ENCODE measurements around the gene TRPM1.

Gene TRPM1

DNA sequence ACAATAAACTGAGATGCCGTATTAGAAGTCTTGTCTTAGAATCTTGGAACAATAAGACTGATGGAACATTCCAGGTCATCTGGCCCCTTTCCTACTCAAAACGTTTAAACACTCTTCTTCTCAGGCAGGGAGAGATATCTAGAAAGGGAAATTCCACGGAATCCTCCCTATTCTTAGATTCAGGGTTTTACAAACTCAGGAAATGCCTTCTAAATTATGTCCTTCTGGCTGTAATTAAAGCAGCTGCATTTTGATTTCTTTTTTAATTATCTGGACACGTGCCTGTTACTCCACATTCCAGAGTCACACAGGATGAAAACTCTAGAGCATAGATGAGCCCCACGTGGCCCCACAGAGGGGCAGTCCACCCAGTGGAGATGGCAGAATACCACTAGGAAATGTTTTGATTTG is 68.6 kb downstream of the TRPM1 start:
- Mint-ChIP-seq H3K27me3 (peaks cover 10% of the 10 kb centered on the region), H3K9me3 (no peaks in the 10 kb centered on the region), H3K4me3 (no peak overlapping the region), H3K27ac (ENCODE audit: low read depth) (no peak overlapping the region), H3K4me1 (no peaks in the 10 kb centered on the region), H3K36me3 (ENCODE audit: insufficient read depth) (no peaks in the 10 kb centered on the region)
- DNase-seq (ENCODE audit: low spot score in 2 of 2) (no peak), ATAC-seq (replicated peaks; ENCODE audit: extremely low read depth, poor library complexity, severe bottlenecking) (no peak)

GRCh38 chr15:31031471-31032067 is 70.0 kb downstream of the TRPM1 start:
- Mint-ChIP-seq H3K4me3 (no peak overlapping the region), H3K9me3 (no peaks in the 10 kb centered on the region), H3K27me3 (peaks cover 10% of the 10 kb centered on the region), H3K4me1 (no peaks in the 10 kb centered on the region), H3K27ac (ENCODE audit: low read depth) (no peak overlapping the region), H3K36me3 (ENCODE audit: insufficient read depth) (no peaks in the 10 kb centered on the region)
- DNase-seq (ENCODE audit: low spot score in 2 of 2) = no peak
- ATAC-seq (replicated peaks; ENCODE audit: extremely low read depth, poor library complexity, severe bottlenecking) = no peak

DNA sequence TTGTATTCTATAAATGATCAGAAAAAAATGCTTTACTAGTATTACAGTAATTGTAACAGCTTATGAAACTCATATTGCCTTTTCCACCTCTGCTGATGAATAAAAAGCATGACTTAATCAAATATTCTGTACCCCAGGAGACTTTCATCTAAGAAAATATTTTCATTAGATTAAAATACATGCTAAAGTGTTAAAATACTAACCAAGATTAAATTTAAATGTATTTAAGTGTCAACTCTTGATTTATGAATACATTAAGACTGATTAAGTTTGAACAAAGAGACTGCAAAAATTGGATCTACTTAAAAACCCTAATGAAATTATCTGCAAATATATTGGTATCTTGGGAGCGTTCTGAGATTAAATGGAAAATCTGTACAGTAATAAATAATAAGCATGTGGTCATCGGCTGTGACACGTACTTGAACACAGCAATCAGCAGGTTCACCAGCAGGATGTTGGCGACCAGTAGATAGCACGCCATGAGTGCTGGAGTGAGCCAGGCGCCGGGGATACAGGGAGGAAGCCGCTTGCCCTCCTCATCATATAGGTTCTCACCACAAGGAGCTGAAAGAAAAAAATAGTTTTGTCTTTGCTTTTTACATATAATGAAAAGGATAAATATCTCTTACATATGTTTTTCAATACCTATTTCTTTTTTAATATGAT is 73.5 kb downstream of the TRPM1 start:
- no peaks in the 10 kb centered on the region for H3K36me3 Mint-ChIP-seq (ENCODE audit: insufficient read depth)
- no peak overlapping the region for H3K27ac Mint-ChIP-seq (ENCODE audit: low read depth)
- no peaks in the 10 kb centered on the region for H3K4me1 Mint-ChIP-seq
- DNase-seq (ENCODE audit: low spot score in 2 of 2) (no peak), ATAC-seq (replicated peaks; ENCODE audit: extremely low read depth, poor library complexity, severe bottlenecking) (no peak)
- H3K27me3 Mint-ChIP-seq = peaks cover 19% of the 10 kb centered on the region
- H3K4me3 Mint-ChIP-seq = no peak overlapping the region
- no peaks in the 10 kb centered on the region for H3K9me3 Mint-ChIP-seq

DNA sequence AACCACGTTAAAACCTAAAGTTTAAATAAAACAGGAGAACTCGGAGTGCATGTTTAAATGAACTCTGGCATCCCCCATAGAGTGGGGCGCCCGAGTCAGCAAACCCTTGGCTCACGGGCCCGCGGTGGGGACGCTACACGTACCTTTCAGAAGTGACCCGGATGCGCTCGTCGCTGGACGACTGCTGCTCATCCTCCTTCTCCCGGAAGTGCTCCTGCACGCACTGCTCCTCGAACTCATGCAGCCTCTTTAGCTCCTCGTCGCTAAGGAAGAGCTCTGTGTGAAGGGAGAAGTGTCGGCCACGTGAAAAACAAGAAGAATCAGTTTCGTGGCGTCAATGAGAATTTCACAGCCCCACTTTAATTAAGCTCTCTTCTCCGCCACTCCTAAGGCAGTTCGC is 75.5 kb downstream of the TRPM1 start:
- Mint-ChIP-seq H3K9me3 (no peaks in the 10 kb centered on the region), H3K27ac (ENCODE audit: low read depth) (no peak overlapping the region), H3K36me3 (ENCODE audit: insufficient read depth) (no peaks in the 10 kb centered on the region), H3K27me3 (peaks cover 31% of the 10 kb centered on the region), H3K4me3 (no peak overlapping the region), H3K4me1 (no peaks in the 10 kb centered on the region)
- no peak for ATAC-seq (replicated peaks; ENCODE audit: extremely low read depth, poor library complexity, severe bottlenecking)
- DNase-seq (ENCODE audit: low spot score in 2 of 2) = no peak

DNA sequence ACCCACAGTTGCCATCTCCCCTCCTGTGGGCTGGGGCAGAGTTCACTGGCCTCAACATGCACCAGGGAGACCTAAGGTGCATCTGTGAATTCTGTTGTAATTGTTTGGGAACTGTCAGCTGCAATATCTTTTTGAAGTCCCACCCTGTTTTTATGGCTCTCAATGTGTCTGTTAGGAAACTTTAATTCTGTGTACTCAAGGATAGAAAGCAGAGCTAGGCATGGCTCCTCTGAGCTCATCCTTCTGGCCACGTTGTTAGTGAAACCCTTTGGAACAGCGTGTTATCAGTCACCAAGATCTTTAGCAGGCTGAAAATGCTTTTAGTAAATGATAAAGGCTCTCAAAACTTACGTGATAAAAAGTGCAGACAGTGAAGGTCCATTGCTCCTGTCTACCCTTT is 76.5 kb downstream of the TRPM1 start:
- Mint-ChIP-seq H3K27me3 (peaks cover 37% of the 10 kb centered on the region), H3K9me3 (no peaks in the 10 kb centered on the region), H3K4me1 (no peaks in the 10 kb centered on the region), H3K27ac (ENCODE audit: low read depth) (no peak overlapping the region), H3K36me3 (ENCODE audit: insufficient read depth) (no peaks in the 10 kb centered on the region), H3K4me3 (no peak overlapping the region)
- DNase-seq (ENCODE audit: low spot score in 2 of 2) = no peak
- ATAC-seq (replicated peaks; ENCODE audit: extremely low read depth, poor library complexity, severe bottlenecking) = no peak

DNA sequence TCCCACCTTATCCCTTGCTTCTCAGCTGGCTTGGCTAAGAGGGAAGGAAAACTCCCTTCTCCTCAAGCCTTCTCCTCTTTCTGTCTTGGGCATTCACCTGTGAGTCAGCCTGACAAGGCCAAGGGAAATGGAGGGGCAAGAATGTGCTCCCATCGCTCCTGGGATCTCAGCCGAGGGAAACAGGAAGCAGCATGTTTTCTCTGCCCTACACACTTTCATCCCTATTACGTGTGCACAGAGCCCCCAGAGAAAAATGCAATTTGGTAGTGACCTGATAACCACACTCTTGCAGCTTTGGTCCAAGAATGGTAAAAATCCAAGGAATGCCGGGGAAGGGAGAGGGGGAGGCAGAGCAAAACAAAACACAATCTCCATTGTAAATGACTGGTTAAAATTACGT is 77.2 kb downstream of the TRPM1 start:
- H3K4me1 Mint-ChIP-seq = no peaks in the 10 kb centered on the region
- H3K4me3 Mint-ChIP-seq = no peak overlapping the region
- H3K27me3 Mint-ChIP-seq = peaks cover 33% of the 10 kb centered on the region
- no peak overlapping the region for H3K27ac Mint-ChIP-seq (ENCODE audit: low read depth)
- no peak for DNase-seq (ENCODE audit: low spot score in 2 of 2)
- ATAC-seq (replicated peaks; ENCODE audit: extremely low read depth, poor library complexity, severe bottlenecking) = no peak
- H3K36me3 Mint-ChIP-seq (ENCODE audit: insufficient read depth) = no peaks in the 10 kb centered on the region
- no peaks in the 10 kb centered on the region for H3K9me3 Mint-ChIP-seq

DNA sequence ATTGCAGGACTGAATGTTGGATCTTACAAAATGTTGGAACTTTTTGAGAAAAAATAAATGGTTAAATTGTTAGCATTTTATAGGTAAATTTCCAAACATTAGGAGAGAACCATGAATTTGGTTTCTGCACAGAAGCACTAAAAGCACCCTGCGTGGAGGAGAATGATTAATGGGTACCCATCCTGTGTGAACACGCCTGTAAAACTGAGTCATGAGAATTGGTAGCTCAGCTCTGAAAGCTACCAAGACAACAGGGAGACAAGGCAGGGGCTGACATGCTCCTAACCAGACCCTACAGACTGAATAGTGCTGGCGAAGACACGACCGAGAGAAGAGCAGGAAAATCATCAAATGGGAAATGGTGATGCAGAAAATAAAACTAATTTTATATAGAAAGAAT is 77.7 kb downstream of the TRPM1 start:
- H3K27me3 Mint-ChIP-seq = peaks cover 28% of the 10 kb centered on the region
- no peak overlapping the region for H3K4me3 Mint-ChIP-seq
- no peaks in the 10 kb centered on the region for H3K4me1 Mint-ChIP-seq
- no peak overlapping the region for H3K27ac Mint-ChIP-seq (ENCODE audit: low read depth)
- DNase-seq (ENCODE audit: low spot score in 2 of 2) = no peak
- H3K9me3 Mint-ChIP-seq = no peaks in the 10 kb centered on the region
- no peaks in the 10 kb centered on the region for H3K36me3 Mint-ChIP-seq (ENCODE audit: insufficient read depth)
- no peak for ATAC-seq (replicated peaks; ENCODE audit: extremely low read depth, poor library complexity, severe bottlenecking)

GRCh38 chr15:31021067-31021665 is 80.4 kb downstream of the TRPM1 start:
- ATAC-seq (replicated peaks; ENCODE audit: extremely low read depth, poor library complexity, severe bottlenecking) (no peak), DNase-seq (ENCODE audit: low spot score in 2 of 2) (no peak)
- H3K27ac Mint-ChIP-seq (ENCODE audit: low read depth) = no peak overlapping the region
- H3K9me3 Mint-ChIP-seq = no peaks in the 10 kb centered on the region
- no peaks in the 10 kb centered on the region for H3K36me3 Mint-ChIP-seq (ENCODE audit: insufficient read depth)
- peaks cover 27% of the 10 kb centered on the region for H3K27me3 Mint-ChIP-seq
- no peaks in the 10 kb centered on the region for H3K4me1 Mint-ChIP-seq
- H3K4me3 Mint-ChIP-seq = no peak overlapping the region

- Mint-ChIP-seq H3K9me3 (no peaks in the 10 kb centered on the region), H3K4me3 (no peak overlapping the region), H3K27ac (ENCODE audit: low read depth) (no peak overlapping the region), H3K27me3 (peaks cover 27% of the 10 kb centered on the region), H3K36me3 (ENCODE audit: insufficient read depth) (no peaks in the 10 kb centered on the region), H3K4me1 (no peaks in the 10 kb centered on the region)
- DNase-seq (ENCODE audit: low spot score in 2 of 2) = no peak
- ATAC-seq (replicated peaks; ENCODE audit: extremely low read depth, poor library complexity, severe bottlenecking) = no peak
Measured at GRCh38 chr15:31020542-31020941, 81.0 kb downstream of the TRPM1 start.

GRCh38 chr15:31019986-31020385 is 81.5 kb downstream of the TRPM1 start:
- ATAC-seq (replicated peaks; ENCODE audit: extremely low read depth, poor library complexity, severe bottlenecking) (no peak), DNase-seq (ENCODE audit: low spot score in 2 of 2) (no peak)
- H3K4me3 Mint-ChIP-seq = no peak overlapping the region
- H3K27me3 Mint-ChIP-seq = peaks cover 28% of the 10 kb centered on the region
- no peak overlapping the region for H3K27ac Mint-ChIP-seq (ENCODE audit: low read depth)
- no peaks in the 10 kb centered on the region for H3K9me3 Mint-ChIP-seq
- no peaks in the 10 kb centered on the region for H3K36me3 Mint-ChIP-seq (ENCODE audit: insufficient read depth)
- H3K4me1 Mint-ChIP-seq = no peaks in the 10 kb centered on the region

DNA sequence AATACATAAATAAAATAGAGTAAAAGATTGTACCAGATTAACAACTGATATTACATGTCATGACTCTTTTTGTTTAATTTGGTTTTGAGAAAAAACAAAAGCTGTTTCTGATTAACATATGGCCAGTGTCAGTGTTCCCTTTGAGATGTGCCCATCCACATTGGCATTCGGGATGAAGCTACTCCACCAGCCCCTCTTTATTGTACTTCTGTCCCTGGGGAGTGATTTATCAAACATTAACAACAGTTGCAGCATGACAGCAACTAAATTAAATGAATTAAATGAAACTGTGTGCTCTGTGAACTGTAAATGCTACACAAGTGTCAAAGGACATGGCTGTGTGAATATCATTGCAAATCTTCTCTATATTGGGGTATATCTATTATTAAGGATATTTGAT is 84.2 kb downstream of the TRPM1 start:
- no peaks in the 10 kb centered on the region for H3K36me3 Mint-ChIP-seq (ENCODE audit: insufficient read depth)
- DNase-seq (ENCODE audit: low spot score in 2 of 2) (no peak), ATAC-seq (replicated peaks; ENCODE audit: extremely low read depth, poor library complexity, severe bottlenecking) (no peak)
- no peak overlapping the region for H3K4me3 Mint-ChIP-seq
- peaks cover 5% of the 10 kb centered on the region for H3K9me3 Mint-ChIP-seq
- peaks cover 40% of the 10 kb centered on the region for H3K27me3 Mint-ChIP-seq
- no peaks in the 10 kb centered on the region for H3K4me1 Mint-ChIP-seq
- H3K27ac Mint-ChIP-seq (ENCODE audit: low read depth) = no peak overlapping the region

DNA sequence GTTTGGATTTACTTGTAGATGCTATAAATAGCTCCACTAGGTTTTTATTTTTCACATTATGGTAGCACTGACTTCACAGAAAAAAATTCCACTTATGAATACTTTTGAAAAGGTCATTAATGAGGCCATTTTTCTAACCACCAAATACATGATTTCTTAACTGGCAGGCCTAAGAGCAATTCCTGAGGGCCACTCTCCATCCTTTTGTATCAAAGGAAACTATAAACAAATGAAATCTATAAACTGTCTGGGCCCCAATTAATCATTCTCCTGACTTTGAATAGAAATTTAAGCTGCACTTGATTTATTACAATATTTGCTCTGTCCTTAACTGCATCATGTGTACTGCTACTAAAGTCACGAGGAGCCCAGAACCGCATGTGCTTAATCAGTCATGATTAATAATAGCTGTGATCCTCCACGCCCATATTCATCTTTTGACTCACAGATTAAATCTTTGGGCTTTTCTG is 85.0 kb downstream of the TRPM1 start:
- Mint-ChIP-seq H3K27ac (ENCODE audit: low read depth) (no peak overlapping the region), H3K4me3 (no peak overlapping the region), H3K4me1 (no peaks in the 10 kb centered on the region), H3K9me3 (peaks cover 6% of the 10 kb centered on the region), H3K27me3 (peaks cover 44% of the 10 kb centered on the region), H3K36me3 (ENCODE audit: insufficient read depth) (no peaks in the 10 kb centered on the region)
- ATAC-seq (replicated peaks; ENCODE audit: extremely low read depth, poor library complexity, severe bottlenecking) = no peak
- DNase-seq (ENCODE audit: low spot score in 2 of 2) = no peak

DNA sequence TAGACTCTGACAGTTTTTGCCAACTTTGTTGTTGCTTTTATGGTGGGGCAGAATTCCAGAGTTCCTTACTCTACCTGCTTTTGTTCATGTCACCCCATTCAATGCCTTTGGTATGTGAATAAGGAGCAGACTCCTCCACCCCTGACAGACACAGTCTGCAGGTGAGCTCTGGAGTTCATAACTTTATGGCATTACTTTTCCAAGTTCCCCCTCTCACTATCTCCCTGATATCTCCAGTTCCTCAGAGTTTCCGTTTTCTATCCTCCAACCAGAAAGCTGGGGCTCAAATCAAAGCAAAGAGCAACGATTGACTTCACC is 87.0 kb downstream of the TRPM1 start:
- H3K4me3 Mint-ChIP-seq = no peak overlapping the region
- H3K9me3 Mint-ChIP-seq = peaks cover 6% of the 10 kb centered on the region
- H3K36me3 Mint-ChIP-seq (ENCODE audit: insufficient read depth) = no peaks in the 10 kb centered on the region
- H3K27ac Mint-ChIP-seq (ENCODE audit: low read depth) = no peak overlapping the region
- ATAC-seq (replicated peaks; ENCODE audit: extremely low read depth, poor library complexity, severe bottlenecking) (no peak), DNase-seq (ENCODE audit: low spot score in 2 of 2) (no peak)
- peaks cover 38% of the 10 kb centered on the region for H3K27me3 Mint-ChIP-seq
- no peaks in the 10 kb centered on the region for H3K4me1 Mint-ChIP-seq

All from central memory CD8-positive, alpha-beta T cell (primary cell).